ENCODE data around the gene THADA.

The THADA gene

DNA sequence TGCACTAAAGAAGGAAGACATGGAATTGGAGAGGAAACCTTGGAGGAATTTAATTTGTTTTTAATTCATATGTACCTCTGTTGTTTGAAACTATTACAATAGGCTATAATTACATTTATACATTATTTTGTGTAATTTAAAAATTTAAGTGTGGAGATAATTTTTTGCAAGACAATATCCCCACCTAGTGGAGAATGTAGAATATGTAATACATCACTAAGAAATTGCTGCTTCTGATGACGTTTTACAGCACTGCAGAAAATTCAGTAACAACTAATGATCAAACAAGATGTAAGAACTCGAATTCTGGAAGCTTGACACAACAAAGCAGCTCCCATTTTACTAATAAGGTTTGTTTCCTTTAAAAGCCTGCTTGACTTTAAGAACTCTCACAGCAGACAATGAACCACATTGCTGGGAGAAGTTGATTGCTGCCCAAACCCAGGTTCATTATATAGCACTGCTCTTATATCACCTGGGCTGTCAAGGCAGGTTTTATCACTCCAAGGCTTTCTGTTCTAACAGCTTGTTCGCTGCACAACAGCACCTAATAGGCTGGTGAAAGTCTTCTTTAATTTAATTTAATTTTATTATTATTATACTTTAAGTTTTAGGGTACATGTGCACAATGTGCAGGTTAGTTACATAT lies 53.4 kb downstream of the THADA start:
- TF ChIP-seq EZH2 (IDR thresholded peaks at IDR 0.05; ENCODE audit: borderline replicate concordance, low read length): no peak
- TF ChIP-seq, protein P1, sequence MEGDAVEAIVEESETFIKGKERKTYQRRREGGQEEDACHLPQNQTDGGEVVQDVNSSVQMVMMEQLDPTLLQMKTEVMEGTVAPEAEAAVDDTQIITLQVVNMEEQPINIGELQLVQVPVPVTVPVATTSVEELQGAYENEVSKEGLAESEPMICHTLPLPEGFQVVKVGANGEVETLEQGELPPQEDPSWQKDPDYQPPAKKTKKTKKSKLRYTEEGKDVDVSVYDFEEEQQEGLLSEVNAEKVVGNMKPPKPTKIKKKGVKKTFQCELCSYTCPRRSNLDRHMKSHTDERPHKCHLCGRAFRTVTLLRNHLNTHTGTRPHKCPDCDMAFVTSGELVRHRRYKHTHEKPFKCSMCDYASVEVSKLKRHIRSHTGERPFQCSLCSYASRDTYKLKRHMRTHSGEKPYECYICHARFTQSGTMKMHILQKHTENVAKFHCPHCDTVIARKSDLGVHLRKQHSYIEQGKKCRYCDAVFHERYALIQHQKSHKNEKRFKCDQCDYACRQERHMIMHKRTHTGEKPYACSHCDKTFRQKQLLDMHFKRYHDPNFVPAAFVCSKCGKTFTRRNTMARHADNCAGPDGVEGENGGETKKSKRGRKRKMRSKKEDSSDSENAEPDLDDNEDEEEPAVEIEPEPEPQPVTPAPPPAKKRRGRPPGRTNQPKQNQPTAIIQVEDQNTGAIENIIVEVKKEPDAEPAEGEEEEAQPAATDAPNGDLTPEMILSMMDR (IDR thresholded peaks at IDR 0.05; ENCODE audit: low read length): peak; percentile 48; the same call in 1 of the 2 replicates
- Histone ChIP-seq H3K9ac (ENCODE audit: low read length) (no peak overlapping the region), H3K27me3 (ENCODE audit: insufficient read depth, low read length) (no peaks in the 10 kb centered on the region), H3K4me3 (ENCODE audit: low read depth, low read length, poor library complexity, severe bottlenecking) (no peak overlapping the region), H3K4me2 (ENCODE audit: low read length) (no peak overlapping the region), H3K36me3 (ENCODE audit: insufficient read depth, low read length) (peaks cover 6% of the 10 kb centered on the region; the same call in 1 of the 2 replicates), H2AFZ (ENCODE audit: low read length) (no peak overlapping the region), H4K20me1 (ENCODE audit: insufficient read depth, low read length) (no peaks in the 10 kb centered on the region), H3F3A (ENCODE audit: insufficient read depth, low read length) (peaks cover 2% of the 10 kb centered on the region; the same call in 1 of the 2 replicates), H3K79me2 (ENCODE audit: insufficient read depth, low read length) (no peaks in the 10 kb centered on the region), H3K4me1 (ENCODE audit: insufficient read depth, low read length, severe bottlenecking) (no peaks in the 10 kb centered on the region), H3K9me3 (ENCODE audit: low read length) (no peaks in the 10 kb centered on the region), H3K27ac (ENCODE audit: low read depth, low read length, poor library complexity, severe bottlenecking) (no peak overlapping the region), H3K9me2 (ENCODE audit: low read depth, low read length) (no peaks in the 10 kb centered on the region)

DNA sequence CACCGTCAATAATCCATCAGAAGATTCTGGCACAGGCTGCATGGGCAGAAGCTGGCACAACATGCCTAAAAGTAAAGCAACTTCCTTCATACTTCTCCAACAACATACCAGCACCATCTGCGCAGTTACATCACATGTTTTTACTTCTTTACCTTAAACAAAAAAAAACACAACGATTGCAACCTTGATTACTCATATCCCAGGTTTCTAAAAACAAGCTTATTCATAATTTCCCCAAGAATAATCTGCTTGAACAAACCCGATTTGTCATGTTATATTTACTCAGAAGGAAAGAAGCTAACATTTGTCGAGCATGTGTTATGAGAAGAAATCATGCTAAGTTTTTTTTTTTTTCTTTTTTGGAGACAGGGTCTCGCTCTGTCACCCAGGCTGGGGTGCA lies 54.7 kb downstream of the THADA start:
- H3K9me3 ChIP-seq (ENCODE audit: low read length): no peaks in the 10 kb centered on the region
- no peak overlapping the region for H2AFZ ChIP-seq (ENCODE audit: low read length)
- peaks cover 6% of the 10 kb centered on the region; the same call in 1 of the 2 replicates for H3K36me3 ChIP-seq (ENCODE audit: insufficient read depth, low read length)
- no peak overlapping the region for H3K27ac ChIP-seq (ENCODE audit: low read depth, low read length, poor library complexity, severe bottlenecking)
- H3K4me3 ChIP-seq (ENCODE audit: low read depth, low read length, poor library complexity, severe bottlenecking): no peak overlapping the region
- H3K27me3 ChIP-seq (ENCODE audit: insufficient read depth, low read length): no peaks in the 10 kb centered on the region
- H3F3A ChIP-seq (ENCODE audit: insufficient read depth, low read length): peaks cover 2% of the 10 kb centered on the region; the same call in 1 of the 2 replicates
- no peak overlapping the region for H3K9ac ChIP-seq (ENCODE audit: low read length)
- H3K9me2 ChIP-seq (ENCODE audit: low read depth, low read length): no peaks in the 10 kb centered on the region
- H4K20me1 ChIP-seq (ENCODE audit: insufficient read depth, low read length): no peaks in the 10 kb centered on the region
- H3K4me1 ChIP-seq (ENCODE audit: insufficient read depth, low read length, severe bottlenecking): no peaks in the 10 kb centered on the region
- TF ChIP-seq EZH2 (IDR thresholded peaks at IDR 0.05; ENCODE audit: borderline replicate concordance, low read length): no peak
- TF ChIP-seq, protein P1 (IDR thresholded peaks at IDR 0.05; ENCODE audit: low read length): no peak
- no peak overlapping the region for H3K4me2 ChIP-seq (ENCODE audit: low read length)
- no peaks in the 10 kb centered on the region for H3K79me2 ChIP-seq (ENCODE audit: insufficient read depth, low read length)

DNA sequence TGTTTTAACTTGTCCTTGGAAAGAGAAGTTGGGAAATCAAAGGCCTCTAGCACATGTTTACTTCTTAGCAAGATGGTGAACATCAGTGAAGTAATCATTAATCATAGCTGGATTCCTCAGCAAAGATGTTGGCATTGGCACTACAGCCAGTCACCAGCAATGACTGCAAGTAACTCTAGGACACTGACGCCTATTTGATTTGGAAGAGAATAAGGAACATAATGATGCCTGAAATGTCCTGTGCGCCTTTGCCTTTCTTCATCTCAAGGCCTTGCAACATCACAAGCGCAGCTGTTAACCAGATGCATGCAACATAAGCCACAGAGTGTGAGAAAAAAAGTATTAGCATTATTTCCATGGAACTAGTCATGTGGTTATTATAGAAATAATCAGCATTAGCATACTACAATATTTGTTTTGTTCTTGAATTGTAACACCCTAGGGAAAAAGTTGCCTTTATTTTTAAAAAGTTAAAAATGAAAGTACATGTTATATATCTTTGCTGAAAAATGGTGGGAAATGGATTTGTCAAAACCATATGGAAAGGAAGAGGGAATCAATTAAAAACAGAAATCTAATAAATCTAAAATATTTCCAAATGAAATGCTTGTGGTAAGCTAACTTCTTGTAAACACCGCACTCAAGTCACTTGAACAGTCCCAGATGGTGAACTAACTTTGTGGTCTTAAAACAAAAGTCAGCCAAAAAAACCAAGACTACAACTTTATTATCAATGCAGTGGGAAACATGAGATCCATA lies 55.6 kb downstream of the THADA start:
- Histone ChIP-seq H3K79me2 (ENCODE audit: insufficient read depth, low read length) (no peaks in the 10 kb centered on the region), H3K9me3 (ENCODE audit: low read length) (no peaks in the 10 kb centered on the region), H3K9me2 (ENCODE audit: low read depth, low read length) (no peaks in the 10 kb centered on the region), H2AFZ (ENCODE audit: low read length) (no peak overlapping the region), H3K36me3 (ENCODE audit: insufficient read depth, low read length) (peaks cover 12% of the 10 kb centered on the region; the same call in 1 of the 2 replicates), H3K4me3 (ENCODE audit: low read depth, low read length, poor library complexity, severe bottlenecking) (no peak overlapping the region), H3K27ac (ENCODE audit: low read depth, low read length, poor library complexity, severe bottlenecking) (no peak overlapping the region), H3F3A (ENCODE audit: insufficient read depth, low read length) (peaks cover 2% of the 10 kb centered on the region; the same call in 1 of the 2 replicates), H4K20me1 (ENCODE audit: insufficient read depth, low read length) (no peaks in the 10 kb centered on the region), H3K27me3 (ENCODE audit: insufficient read depth, low read length) (no peaks in the 10 kb centered on the region), H3K4me1 (ENCODE audit: insufficient read depth, low read length, severe bottlenecking) (no peaks in the 10 kb centered on the region), H3K4me2 (ENCODE audit: low read length) (no peak overlapping the region), H3K9ac (ENCODE audit: low read length) (no peak overlapping the region)
- no peak for TF ChIP-seq EZH2 (IDR thresholded peaks at IDR 0.05; ENCODE audit: borderline replicate concordance, low read length)
- TF ChIP-seq, protein P1 (IDR thresholded peaks at IDR 0.05; ENCODE audit: low read length): no peak
